G401.6 (cell line): ENCODE data around the gene SYS1.

Source experiments
- FAIRE-seq: peaks from 2 replicates; lab custom pipeline; 2012; peaks lifted over from hg19 to GRCh38; lab: Jason Lieb, UNC

Gene SYS1

DNA sequence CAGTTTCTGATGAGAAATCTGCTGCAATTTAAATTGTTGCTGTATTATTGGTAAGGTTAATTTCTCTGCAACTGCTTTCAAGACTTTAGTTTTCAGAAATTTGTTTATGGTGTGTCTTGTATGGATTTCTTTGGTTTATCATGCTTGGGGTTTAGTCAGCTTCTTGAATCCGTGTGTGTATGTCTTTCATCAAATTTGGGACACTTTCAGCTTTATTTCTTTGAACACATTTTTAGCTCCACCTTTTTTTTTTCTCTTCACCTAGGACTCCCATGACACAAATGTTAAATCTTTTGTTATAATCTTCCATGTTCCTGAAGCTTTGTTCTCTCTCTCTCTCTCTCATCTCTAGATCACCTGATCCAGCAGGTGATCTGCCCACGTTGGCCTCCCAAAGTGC is 28.6 kb downstream of the SYS1 start:
- FAIRE-seq = no peak

- no peak for FAIRE-seq
Measured at GRCh38 chr20:45392733-45393132, 29.8 kb downstream of the SYS1 start.

- no peak for FAIRE-seq
Measured at GRCh38 chr20:45394221-45395113, 31.5 kb downstream of the SYS1 start.

DNA sequence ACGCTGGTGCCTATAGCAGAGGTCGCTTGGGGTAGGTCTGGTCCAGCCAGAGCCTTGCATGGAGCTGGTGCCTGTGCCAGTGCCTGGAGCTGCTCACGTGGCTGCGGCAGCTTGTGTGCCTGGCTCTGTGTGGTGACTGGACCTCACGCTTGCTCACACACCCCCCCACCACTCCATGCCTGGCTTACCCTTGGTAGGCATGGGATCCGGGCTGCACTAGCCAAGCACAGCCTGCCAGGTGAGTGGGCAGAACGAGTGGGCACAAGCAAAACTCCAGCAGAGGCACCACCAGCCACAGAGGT is 32.1 kb downstream of the SYS1 start:
- no peak for FAIRE-seq

DNA sequence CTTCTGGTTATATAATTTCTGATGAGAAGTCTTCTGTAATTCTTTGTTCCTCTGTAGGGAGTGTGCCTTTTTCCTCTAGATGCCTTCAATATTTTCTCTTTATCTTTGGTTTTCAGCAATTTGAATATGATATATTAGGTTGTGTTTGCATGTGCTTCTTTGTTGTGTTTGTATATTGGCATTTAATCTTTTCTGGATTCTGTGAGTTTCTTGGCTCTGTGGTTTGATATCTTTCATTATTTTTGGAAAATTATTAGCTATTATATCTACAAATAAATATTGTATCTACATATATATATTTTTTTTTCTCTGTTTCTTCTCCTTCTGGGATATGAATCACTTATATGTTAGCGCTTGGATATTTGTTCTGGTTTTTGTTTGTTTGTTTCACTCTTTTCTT is 36.1 kb downstream of the SYS1 start:
- no peak for FAIRE-seq

DNA sequence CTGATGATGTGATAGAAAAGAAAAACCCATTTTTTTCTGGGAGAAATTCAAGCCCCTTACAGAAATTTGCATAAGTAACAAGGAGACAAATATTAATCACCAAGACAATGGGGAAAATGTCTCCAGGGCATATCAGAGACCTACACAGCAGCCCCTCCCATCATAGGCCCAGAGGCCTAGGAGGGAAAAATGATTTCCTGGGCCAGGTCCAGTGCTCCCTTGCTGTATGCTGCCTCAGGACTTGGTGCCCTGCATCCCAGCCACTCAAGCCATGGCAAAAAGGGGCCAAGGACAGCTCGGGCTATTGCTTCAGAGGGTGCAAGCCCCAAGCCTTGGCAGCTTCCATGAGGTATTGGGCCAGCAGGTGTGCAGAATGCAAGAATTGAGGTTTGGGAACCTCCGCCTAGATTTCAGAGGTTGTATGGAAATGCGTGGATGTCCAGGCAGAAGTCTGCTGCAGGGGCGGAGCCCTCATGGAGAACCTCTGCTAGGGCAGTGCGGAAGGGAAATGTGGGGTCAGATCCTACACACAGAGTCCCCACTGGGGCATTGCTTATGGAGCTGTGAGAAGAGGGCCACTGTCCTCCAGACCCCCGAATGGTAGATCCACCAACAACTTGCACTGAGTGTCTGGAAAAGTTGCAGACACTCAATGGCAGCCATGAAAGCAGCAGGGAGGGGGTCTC is 37.5 kb downstream of the SYS1 start:
- FAIRE-seq = no peak

GRCh38 chr20:45402946-45403345 is 40.0 kb downstream of the SYS1 start:
- no peak for FAIRE-seq

GRCh38 chr20:45404438-45404837 is 41.5 kb downstream of the SYS1 start:
- no peak for FAIRE-seq

DNA sequence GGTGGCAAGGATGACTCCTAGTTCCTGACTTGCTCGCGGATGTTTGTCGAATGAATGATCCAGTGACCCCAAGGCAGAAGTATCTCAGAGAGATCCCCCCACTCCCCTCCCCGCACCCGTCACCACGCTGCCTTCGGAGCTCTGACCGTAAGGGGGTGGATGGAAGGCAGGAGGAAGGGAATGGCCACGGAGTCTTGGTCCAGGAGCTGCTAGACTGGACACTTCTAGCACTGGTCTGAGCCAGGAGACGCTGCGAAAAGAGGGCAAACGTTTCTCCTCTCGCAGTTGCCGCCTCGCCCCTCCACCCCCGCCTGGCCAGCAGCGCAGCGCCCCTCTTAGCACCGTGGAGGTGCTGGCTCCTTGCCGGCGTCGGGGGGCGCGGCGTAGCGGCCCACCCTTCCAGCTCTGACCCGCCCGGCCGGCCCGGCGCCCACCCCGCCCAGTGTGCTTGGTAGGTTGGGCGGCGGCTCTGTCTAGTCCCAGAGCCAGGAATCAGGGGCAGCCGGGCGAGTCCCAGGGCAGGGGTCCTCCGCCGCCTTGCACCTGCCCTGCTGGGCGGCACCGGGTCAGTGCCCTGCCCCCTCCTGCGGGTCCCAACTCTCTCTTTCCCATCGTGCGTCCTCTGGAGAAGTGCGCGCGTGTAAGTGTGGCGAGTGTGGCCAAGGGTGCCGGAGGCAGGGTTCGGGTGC is 42.8 kb downstream of the SYS1 start:
- no peak for FAIRE-seq

GRCh38 chr20:45406260-45407066 is 43.5 kb downstream of the SYS1 start:
- no peak for FAIRE-seq

DNA sequence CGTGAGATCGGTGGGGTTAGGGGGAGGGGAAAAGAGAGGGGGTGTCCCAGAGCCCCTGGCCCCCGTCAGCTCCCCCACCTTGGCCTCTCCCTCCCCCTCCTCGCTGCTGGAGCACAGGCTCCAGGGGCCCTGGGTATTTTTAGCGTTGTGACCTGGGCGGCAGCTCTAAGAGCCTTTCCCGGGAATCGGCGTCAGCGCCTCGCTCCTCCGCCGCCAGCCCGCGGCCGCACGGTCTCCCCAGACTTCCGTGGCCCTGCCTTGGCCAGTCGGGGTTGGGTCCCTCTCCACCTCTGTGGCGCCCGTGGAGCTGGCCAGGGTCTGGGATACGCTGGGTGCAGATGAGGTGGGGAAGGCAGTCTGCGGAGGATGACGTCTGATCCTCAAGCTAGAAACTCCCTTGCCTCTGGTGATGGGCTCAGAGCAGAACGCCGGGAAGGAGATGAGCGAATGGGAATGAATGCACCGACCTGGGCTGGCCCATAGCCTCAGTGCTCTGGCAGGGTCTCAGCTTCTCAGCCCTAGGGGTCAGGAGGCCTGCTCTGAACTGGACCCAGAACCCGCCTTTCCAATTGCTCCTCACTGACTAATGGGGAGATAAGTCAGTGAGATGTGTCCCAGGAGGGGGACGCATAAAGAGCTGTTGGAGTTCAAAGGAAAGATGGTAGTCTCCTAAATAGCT is 44.2 kb downstream of the SYS1 start:
- no peak for FAIRE-seq

- FAIRE-seq = no peak
Measured at GRCh38 chr20:45407783-45408645, 45.1 kb downstream of the SYS1 start, which contains the start of gene DBNDD2. DBNDD2 (plus strand) TSS chr20:45408289; CDS start chr20:45408468, 179 bp downstream.

DNA sequence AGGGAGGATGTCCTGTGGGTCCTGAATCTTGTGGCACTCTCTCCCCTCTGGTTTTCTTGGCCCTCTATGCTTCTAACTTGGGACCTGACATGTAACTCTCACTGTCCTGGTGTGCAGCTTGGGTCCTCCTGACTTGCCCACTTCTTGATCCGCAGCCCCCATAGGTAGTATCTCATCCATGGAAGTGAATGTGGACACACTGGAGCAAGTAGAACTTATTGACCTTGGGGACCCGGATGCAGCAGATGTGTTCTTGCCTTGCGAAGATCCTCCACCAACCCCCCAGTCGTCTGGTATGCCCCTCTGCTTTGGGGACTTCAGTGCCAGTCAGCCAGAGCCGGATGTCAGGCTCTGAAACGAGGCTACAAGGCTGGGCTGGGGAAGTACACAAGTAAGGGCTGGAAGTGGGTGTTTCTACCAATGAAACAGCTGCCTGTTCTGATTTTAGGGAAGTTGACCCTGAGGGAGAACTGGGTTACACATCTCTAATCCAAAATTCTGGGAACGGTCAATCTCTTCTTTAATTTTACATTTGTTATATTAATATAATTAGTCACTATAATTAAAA is 45.8 kb downstream of the SYS1 start:
- FAIRE-seq = no peak

GRCh38 chr20:45409521-45410272 is 46.7 kb downstream of the SYS1 start:
- no peak for FAIRE-seq

- no peak for FAIRE-seq
Measured at GRCh38 chr20:45410887-45411286, 47.9 kb downstream of the SYS1 start.

- no peak for FAIRE-seq
Measured at GRCh38 chr20:45412653-45413052, 49.7 kb downstream of the SYS1 start.

DNA sequence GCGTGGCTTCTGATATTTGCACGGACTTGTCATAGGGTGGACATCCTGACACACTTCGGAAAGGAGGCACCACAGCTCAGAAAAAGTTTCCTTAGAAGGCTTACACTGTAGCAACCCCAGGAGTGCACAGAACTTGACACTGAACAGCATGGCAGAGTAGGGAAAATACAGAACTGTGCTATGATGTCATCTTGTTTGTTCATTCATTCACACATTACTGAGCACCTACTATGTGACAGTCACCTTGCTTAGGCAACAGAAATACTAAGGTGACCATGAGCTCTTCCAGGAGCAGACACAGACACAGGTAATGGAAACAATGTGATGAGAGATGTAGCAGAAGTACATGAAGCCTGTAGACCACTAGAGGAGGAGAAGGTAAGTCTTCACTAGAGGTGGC is 50.5 kb downstream of the SYS1 start:
- no peak for FAIRE-seq

DNA sequence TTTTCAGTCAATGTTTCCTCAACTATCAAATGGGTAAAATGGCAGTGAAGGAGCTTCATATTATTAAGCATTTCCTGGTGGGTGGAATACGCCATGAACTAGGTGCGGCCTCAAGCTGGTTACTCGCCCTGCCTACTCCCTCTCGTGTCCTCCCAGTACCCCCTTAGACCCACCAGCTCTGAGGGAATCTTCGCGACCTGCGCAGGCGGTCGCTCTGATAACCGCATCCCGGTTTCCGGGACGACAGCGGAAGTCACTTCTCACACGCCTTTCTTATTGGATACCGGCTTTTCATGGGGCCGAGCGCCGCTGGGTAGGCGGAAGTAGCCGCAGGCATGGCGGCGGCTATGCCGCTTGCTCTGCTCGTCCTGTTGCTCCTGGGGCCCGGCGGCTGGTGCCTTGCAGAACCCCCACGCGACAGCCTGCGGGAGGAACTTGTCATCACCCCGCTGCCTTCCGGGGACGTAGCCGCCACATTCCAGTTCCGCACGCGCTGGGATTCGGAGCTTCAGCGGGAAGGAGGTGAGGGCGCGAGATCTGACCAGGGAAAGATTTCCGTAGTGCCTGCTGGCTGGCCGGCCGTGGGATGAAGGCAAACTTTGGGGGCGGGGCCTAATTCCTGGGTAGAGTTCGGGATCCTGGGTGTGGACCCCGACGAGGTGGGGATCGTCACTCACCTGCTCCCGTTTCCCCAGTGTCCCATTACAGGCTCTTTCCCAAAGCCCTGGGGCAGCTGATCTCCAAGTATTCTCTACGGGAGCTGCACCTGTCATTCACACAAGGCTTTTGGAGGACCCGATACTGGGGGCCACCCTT is 53.1 kb downstream of the SYS1 start, which contains the start of gene PIGT:
TSS of gene PIGT (plus strand) at position 320 of the 816 bp plus-strand sequence. CDS start at position 336, 16 bp downstream.
- peak; percentile 61 for FAIRE-seq

DNA sequence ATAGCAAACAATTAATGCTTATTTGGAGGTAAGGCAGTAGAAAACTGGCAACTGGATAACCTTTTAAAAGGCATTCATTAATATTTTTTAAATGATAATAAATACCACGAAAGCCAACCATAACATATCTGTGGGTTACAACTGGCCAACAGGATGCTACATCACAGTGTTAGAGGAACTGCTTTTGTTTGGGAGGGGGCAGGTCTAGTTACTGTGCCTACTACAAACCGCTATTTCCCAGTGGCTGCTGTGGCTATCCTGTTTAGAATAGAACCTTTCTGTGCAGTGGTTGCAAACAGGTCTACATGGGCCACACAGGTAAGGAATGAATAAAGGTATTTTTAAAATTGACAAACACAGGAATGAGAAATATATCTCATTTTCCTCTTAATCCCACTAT is 54.0 kb downstream of the SYS1 start:
- FAIRE-seq = no peak
